ENCODE measurements around the gene DBT. TPM values are rescaled to one million over a fixed set of nuclear protein-coding genes. Genes with fewer than 3 reads are reported as not detected.
A peak's percentile ranks its signal among the peaks of the same experiment; 100 is the strongest.

DBT gene
- total and polyA plus RNA-seq, 4 donors: 3.4 to 19.1 (median 9.2) TPM

- H3K36me3 ChIP-seq (ENCODE audit: control insufficient read depth in 4 of 4, insufficient read depth in 4 of 4, low read length in 4 of 4): peaks cover 0 to 7% (median 1%) of the 10 kb centered on the region in 4 donors
- peak overlapping the region in 1 of 2 donors; percentile 49 for H3K9ac ChIP-seq (ENCODE audit: insufficient read depth in 1 of 2, low read length in 2 of 2)
- peak; percentile 70 for ATAC-seq (ENCODE audit: insufficient read depth, low FRiP score)
- no peaks in the 10 kb centered on the region for H3K9me3 ChIP-seq (ENCODE audit: control insufficient read depth in 4 of 4, insufficient read depth in 3 of 4, low read length in 3 of 4)
- no peaks in the 10 kb centered on the region for H3K27me3 ChIP-seq (ENCODE audit: control insufficient read depth in 3 of 3, insufficient read depth in 3 of 3, low read length in 2 of 3)
- peak; percentile 71 to 89 (median 86) for DNase-seq
- peaks cover 0 to 19% (median 12%) of the 10 kb centered on the region in 5 donors for H3K4me1 ChIP-seq (ENCODE audit: control insufficient read depth in 5 of 5, insufficient read depth in 5 of 5, low read length in 5 of 5)
- 41 to 68% methylated on average over 3 of the region's 3 CpGs for WGBS, 2 donors
- H3K27ac ChIP-seq (ENCODE audit: low read depth in 1 of 2, low read length in 1 of 2): peak overlapping the region in 1 of 2 donors; percentile 90
- no peak for TF ChIP-seq CTCF (IDR thresholded peaks at IDR 0.05; ENCODE audit: control extremely low read depth, extremely low read depth)
- H3K4me3 ChIP-seq: no peak overlapping the region
Measured at GRCh38 chr1:100187912-100188311, 61.7 kb downstream of the DBT start.

GRCh38 chr1:100184536-100184935 lies 65.1 kb downstream of the DBT start:
- peaks cover 0 to 1% (median 0%) of the 10 kb centered on the region in 4 donors for H3K36me3 ChIP-seq (ENCODE audit: control insufficient read depth in 4 of 4, insufficient read depth in 4 of 4, low read length in 4 of 4)
- WGBS, 2 donors: 11 to 37% methylated on average over 1 of the region's 1 CpG
- H3K27ac ChIP-seq (ENCODE audit: low read depth in 1 of 2, low read length in 1 of 2): no peak overlapping the region
- no peak for ATAC-seq (ENCODE audit: insufficient read depth, low FRiP score)
- TF ChIP-seq CTCF (IDR thresholded peaks at IDR 0.05; ENCODE audit: control extremely low read depth, extremely low read depth): no peak
- H3K27me3 ChIP-seq (ENCODE audit: control insufficient read depth in 3 of 3, insufficient read depth in 3 of 3, low read length in 2 of 3): no peaks in the 10 kb centered on the region
- no peak overlapping the region for H3K4me3 ChIP-seq
- no peak overlapping the region for H3K9ac ChIP-seq (ENCODE audit: insufficient read depth in 1 of 2, low read length in 2 of 2)
- no peaks in the 10 kb centered on the region for H3K9me3 ChIP-seq (ENCODE audit: control insufficient read depth in 4 of 4, insufficient read depth in 3 of 4, low read length in 3 of 4)
- peaks cover 0 to 19% (median 9%) of the 10 kb centered on the region in 5 donors for H3K4me1 ChIP-seq (ENCODE audit: control insufficient read depth in 5 of 5, insufficient read depth in 5 of 5, low read length in 5 of 5)
- no peak for DNase-seq

- DNase-seq (no peak), ATAC-seq (ENCODE audit: insufficient read depth, low FRiP score) (no peak)
- Histone ChIP-seq H3K27me3 (ENCODE audit: control insufficient read depth in 3 of 3, insufficient read depth in 3 of 3, low read length in 2 of 3) (no peaks in the 10 kb centered on the region), H3K4me1 (ENCODE audit: control insufficient read depth in 5 of 5, insufficient read depth in 5 of 5, low read length in 5 of 5) (peaks cover 0 to 8% (median 1%) of the 10 kb centered on the region in 5 donors), H3K9me3 (ENCODE audit: control insufficient read depth in 4 of 4, insufficient read depth in 3 of 4, low read length in 3 of 4) (no peaks in the 10 kb centered on the region), H3K9ac (ENCODE audit: insufficient read depth in 1 of 2, low read length in 2 of 2) (no peak overlapping the region), H3K36me3 (ENCODE audit: control insufficient read depth in 4 of 4, insufficient read depth in 4 of 4, low read length in 4 of 4) (no peaks in the 10 kb centered on the region), H3K4me3 (no peak overlapping the region), H3K27ac (ENCODE audit: low read depth in 1 of 2, low read length in 1 of 2) (no peak overlapping the region)
- WGBS, 2 donors: 97% methylated on average over 4 of the region's 4 CpGs
- no peak for TF ChIP-seq CTCF (IDR thresholded peaks at IDR 0.05; ENCODE audit: control extremely low read depth, extremely low read depth)
Measured at GRCh38 chr1:100183370-100183769, 66.3 kb downstream of the DBT start.

GRCh38 chr1:100178091-100178490 lies 71.5 kb downstream of the DBT start, which contains the start of gene LRRC39:
LRRC39 (minus strand) TSS chr1:100178256; CDS start chr1:100168516, 9,740 bp downstream.
- no peak for TF ChIP-seq CTCF (IDR thresholded peaks at IDR 0.05; ENCODE audit: control extremely low read depth, extremely low read depth)
- H3K9ac ChIP-seq (ENCODE audit: insufficient read depth in 1 of 2, low read length in 2 of 2): no peak within 1 kb of the TSS

More at GRCh38 chr1:100178091-100178490, 71.5 kb downstream of the DBT start, which contains the start of gene LRRC39:
- DNase-seq: peak in 1 of 3 donors; percentile 10
- H3K9me3 ChIP-seq (ENCODE audit: control insufficient read depth in 4 of 4, insufficient read depth in 3 of 4, low read length in 3 of 4): no peaks in the 10 kb centered on the region
- no peaks in the 10 kb centered on the region for H3K27me3 ChIP-seq (ENCODE audit: control insufficient read depth in 3 of 3, insufficient read depth in 3 of 3, low read length in 2 of 3)
- H3K36me3 ChIP-seq (ENCODE audit: control insufficient read depth in 4 of 4, insufficient read depth in 4 of 4, low read length in 4 of 4): no peaks in the 10 kb centered on the region
- H3K4me3 ChIP-seq: no peak within 1 kb of the TSS
- ATAC-seq (ENCODE audit: insufficient read depth, low FRiP score): no peak
- H3K27ac ChIP-seq (ENCODE audit: low read depth in 1 of 2, low read length in 1 of 2): peak within 1 kb of the TSS in 1 of 2 donors; percentile 77
- H3K4me1 ChIP-seq (ENCODE audit: control insufficient read depth in 5 of 5, insufficient read depth in 5 of 5, low read length in 5 of 5): no peaks in the 10 kb centered on the region
- WGBS, 2 donors: 65 to 72% methylated on average over 5 of the region's 5 CpGs

All from lung (tissue), 12 donors.